C4-2B (cell line): Measurements from ENCODE around the gene PCDH19.

Source experiments
- CTCF ChIP-seq: fragments of 450-650 bp; conservative IDR thresholded peaks from 2 replicates; pipeline ENCODE4 v1.5.1; 2017; ENCODE audit warnings: mild to moderate bottlenecking
- ZFX ChIP-seq: fragments of 450-650 bp; IDR thresholded peaks from 2 replicates; pipeline ENCODE4 v1.6.1; 2017

DNA sequence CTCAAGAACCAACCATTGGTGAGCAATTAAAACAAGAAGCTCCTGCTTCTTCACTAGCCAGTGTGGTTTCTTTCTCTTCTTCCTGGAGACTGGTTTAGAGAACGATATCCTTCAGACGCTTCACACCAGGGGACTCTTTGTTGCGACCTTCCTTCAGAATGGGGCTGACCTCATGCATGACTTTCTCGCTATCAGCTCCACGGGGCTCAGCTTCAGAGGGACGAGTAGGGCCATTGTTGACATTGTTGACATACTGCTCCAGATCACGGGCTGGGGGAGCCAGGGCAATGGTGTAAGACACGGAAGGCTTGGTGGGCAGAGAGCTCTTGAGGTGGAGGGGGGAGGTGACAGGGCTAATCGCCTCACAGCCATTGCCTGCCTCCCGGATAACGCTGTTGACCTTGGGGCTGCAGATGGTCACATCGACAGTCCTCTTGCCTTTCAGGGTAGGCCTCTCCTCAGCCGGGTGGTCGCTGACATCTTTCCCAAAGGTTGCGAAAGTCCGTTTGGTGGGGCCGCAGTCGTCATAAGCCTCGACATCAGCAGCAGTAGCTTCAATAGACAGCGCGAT, 113.8 kb downstream of the PCDH19 start:
- no peak for TF ChIP-seq CTCF
- TF ChIP-seq ZFX = no peak
